OCI-LY3 (cell line): ENCODE data around the gene CMC2.

Experiments
- EZH2phosphoT487 ChIP-seq: fragments of 200-600 bp; shearing (Covaris generic); IDR thresholded peaks from 2 replicates; pipeline ENCODE4 v1.6.1; 2018; ENCODE audit warnings: antibody characterized with exemption, mixed run types, low read depth
- TF ChIP-seq, protein P1 (sequence below): fragments of 200-600, 300-600 bp; sonication (generic); IDR thresholded peaks from 2 replicates; pipeline ENCODE4 v1.5.1; 2014; ENCODE audit warnings: antibody characterized with exemption, low read length, low read depth

GRCh38 chr16:81004646-81005353 lies 1.9 kb downstream of the CMC2 start:
- TF ChIP-seq EZH2phosphoT487, result no peak
- TF ChIP-seq, protein P1, sequence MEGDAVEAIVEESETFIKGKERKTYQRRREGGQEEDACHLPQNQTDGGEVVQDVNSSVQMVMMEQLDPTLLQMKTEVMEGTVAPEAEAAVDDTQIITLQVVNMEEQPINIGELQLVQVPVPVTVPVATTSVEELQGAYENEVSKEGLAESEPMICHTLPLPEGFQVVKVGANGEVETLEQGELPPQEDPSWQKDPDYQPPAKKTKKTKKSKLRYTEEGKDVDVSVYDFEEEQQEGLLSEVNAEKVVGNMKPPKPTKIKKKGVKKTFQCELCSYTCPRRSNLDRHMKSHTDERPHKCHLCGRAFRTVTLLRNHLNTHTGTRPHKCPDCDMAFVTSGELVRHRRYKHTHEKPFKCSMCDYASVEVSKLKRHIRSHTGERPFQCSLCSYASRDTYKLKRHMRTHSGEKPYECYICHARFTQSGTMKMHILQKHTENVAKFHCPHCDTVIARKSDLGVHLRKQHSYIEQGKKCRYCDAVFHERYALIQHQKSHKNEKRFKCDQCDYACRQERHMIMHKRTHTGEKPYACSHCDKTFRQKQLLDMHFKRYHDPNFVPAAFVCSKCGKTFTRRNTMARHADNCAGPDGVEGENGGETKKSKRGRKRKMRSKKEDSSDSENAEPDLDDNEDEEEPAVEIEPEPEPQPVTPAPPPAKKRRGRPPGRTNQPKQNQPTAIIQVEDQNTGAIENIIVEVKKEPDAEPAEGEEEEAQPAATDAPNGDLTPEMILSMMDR, result peak; percentile 72
